Measurements from ENCODE around the gene GFPT2. TPM values are rescaled to one million over a fixed set of nuclear protein-coding genes. Genes with fewer than 3 reads are reported as not detected.

GFPT2 gene
- total and polyA plus RNA-seq, 9 of the 15 experiments (the other 6 are each of a cell fraction or from before 2014, with no cell fraction given): 0.07 to 0.14 (median 0.08) TPM; not detected in 6

DNA sequence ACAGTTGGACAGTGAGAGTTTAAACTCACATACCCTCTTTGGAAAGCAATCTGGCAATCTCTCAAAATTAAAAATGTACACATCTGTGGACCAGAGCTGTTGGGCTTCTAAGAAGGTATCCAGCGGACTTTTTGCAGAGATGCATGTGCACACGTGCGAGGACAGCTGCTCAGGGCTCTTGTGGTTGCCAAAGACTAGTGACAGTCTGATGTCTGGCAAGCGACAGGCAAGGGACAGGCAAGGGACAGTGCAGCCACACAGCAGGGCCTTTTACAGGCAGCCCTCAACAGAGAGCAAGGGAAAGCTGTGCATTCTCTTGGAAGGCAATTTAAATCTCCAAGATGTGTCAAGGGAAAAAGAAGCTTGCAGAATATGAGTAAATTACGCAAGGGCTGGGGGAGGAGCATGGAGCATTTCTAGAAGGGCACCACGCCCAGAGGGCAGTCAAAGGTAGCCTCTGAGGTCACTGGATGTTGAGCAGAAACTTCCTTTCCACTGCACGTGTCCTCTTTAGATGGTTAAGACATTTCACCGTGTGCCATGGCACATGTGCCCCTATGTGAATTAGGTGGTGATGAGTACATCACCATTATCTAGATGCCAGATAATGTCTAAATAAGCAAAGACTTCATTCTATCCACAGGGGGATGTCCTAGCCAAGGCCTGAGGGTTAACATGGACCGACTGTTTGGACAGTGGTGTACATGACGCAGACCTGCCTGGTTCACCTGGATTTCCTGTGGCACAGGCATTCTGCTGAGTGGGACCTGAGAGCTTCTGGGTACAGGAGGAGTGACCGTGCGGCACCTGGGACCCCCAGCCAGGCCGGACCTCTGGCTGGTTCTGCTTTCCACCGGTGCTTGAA is 9.1 kb downstream of the GFPT2 start:
- no peak for FAIRE-seq
- H3K9me1 ChIP-seq (ENCODE audit: control insufficient read depth, insufficient read depth, low read length): no peaks in the 10 kb centered on the region
- H3K9ac ChIP-seq (ENCODE audit: insufficient read depth in 1 of 2, low read depth in 2 of 2, low read length in 2 of 2): no peak overlapping the region
- no TSS peak for BruUV-seq (replicated peaks)
- no peaks in the 10 kb centered on the region for H3K79me2 ChIP-seq (ENCODE audit: control insufficient read depth, insufficient read depth, low read length)
- no peak for ATAC-seq
- no peak for TF ChIP-seq ZNF717 (CRISPR knock-in tag; IDR thresholded peaks at IDR 0.05)
- no peak for TF ChIP-seq ZNF280A (IDR thresholded peaks at IDR 0.05; ENCODE audit: low read depth, partially characterized antibody)
- peak; percentile 72 for TF ChIP-seq CEBPB (tag; IDR thresholded peaks at IDR 0.05)
- no peak for TF ChIP-seq ZNF408 (CRISPR knock-in tag; IDR thresholded peaks at IDR 0.05; ENCODE audit: low read depth)
- no peak for TF ChIP-seq CEBPG (CRISPR knock-in tag; IDR thresholded peaks at IDR 0.05)
- TF ChIP-seq CEBPG (tag; conservative IDR thresholded peaks at IDR 0.05 in 1 of 2, IDR thresholded peaks at IDR 0.05 in 1 of 2): 0 out of 4 replicates have a peak, but pooled peaks of 1 of the 2 experiments have one; percentile 34
- H3K27me3 ChIP-seq (ENCODE audit: control insufficient read depth in 2 of 2, insufficient read depth in 2 of 2, low read length in 2 of 2): peaks cover 31 to 75% of the 10 kb centered on the region in 2 experiments; a peak in 4 of 5 replicates
- no peaks in the 10 kb centered on the region for H3K9me3 ChIP-seq (replicated peaks; ENCODE audit: control insufficient read depth, insufficient read depth, low read depth, low read length)
- in situ Hi-C loops (cut with MboI) (no loop called here), intact Hi-C loops (cut with micrococcal nuclease) (no loop called here)
- H4K20me1 ChIP-seq (replicated peaks; ENCODE audit: control insufficient read depth, insufficient read depth, low read length): no peaks in the 10 kb centered on the region
- H3K4me2 ChIP-seq (ENCODE audit: insufficient read depth, low read length): no peak overlapping the region
- CTCF ChIA-PET (ENCODE audit: low intra/inter-chr PET ratio): no interaction called here
- DNase-seq (ENCODE audit: extremely low read depth in 1 of 4, low spot score in 3 of 4): no peak
- H3K4me3 ChIP-seq: no peak overlapping the region
- H3K27ac ChIP-seq (ENCODE audit: extremely low read depth, low read depth, low read length): no peak overlapping the region
- H3K4me1 ChIP-seq (replicated peaks in 1 of 2; ENCODE audit: control insufficient read depth in 2 of 2, insufficient read depth in 2 of 2, low read length in 2 of 2): peaks cover 0 to 3% of the 10 kb centered on the region in 2 experiments; a peak in 2 of 5 replicates
- no peaks in the 10 kb centered on the region for H3K36me3 ChIP-seq (ENCODE audit: control insufficient read depth, insufficient read depth, low read length)
- H2AFZ ChIP-seq (ENCODE audit: low read depth, low read length): no peak overlapping the region
- POLR2A ChIA-PET: interaction anchor here (1.2 kb wide), 2 partner anchors 12 to 29 kb away, joined by 4 to 5 read pairs; no protein-coding TSS in a partner anchor
- WGBS (ENCODE audit: insufficient coverage, low coverage, missing lambda C conversion rate): under 1% methylated on average over 14 of the region's 14 CpGs

All from K562 (cell line).